Activated B cell treated with CpG ODN at 0.5 μM for 24 hours (primary cell): ENCODE measurements around the gene DNAAF5. TPM values are rescaled to one million over a fixed set of nuclear protein-coding genes. Genes with fewer than 3 reads are reported as not detected.

Source experiments
- ATAC-seq: fragments of 200-7000 bp; cut with Tn5 transposase; one replicate; pipeline ENCODE4 v1.10.0; 2021; ENCODE audit warnings: low read depth, mild to moderate bottlenecking, moderate library complexity
- CTCF ChIA-PET: fragments of 350-600 bp; sonication (Branson Sonifier 250); formaldehyde crosslinking; loops from one replicate; lab custom pipeline; 2021; ENCODE audit warnings: antibody characterized with exemption; lab: Charles Lee
- POLR2A ChIA-PET: fragments of 350-600 bp; sonication (Branson Sonifier 250); formaldehyde crosslinking; loops from one replicate; lab custom pipeline; 2021; ENCODE audit warnings: antibody characterized with exemption; lab: Charles Lee
- DNase-seq: peaks from one replicate; pipeline ENCODE4 v3.0.0; 2022
- H3K27ac Mint-ChIP-seq: one replicate; pipeline ENCODE4 v1.8.0; 2020; ENCODE audit warnings: mixed read lengths
- H3K27me3 Mint-ChIP-seq: one replicate; pipeline ENCODE4 v1.8.0; 2021; ENCODE audit warnings: mixed read lengths
- H3K36me3 Mint-ChIP-seq: one replicate; pipeline ENCODE4 v1.8.0; 2021; ENCODE audit warnings: low read depth, mixed read lengths
- H3K4me1 Mint-ChIP-seq: one replicate; pipeline ENCODE4 v1.8.0; 2021; ENCODE audit warnings: mixed read lengths
- H3K4me3 Mint-ChIP-seq: one replicate; pipeline ENCODE4 v1.8.0; 2020; ENCODE audit warnings: mild to moderate bottlenecking, mixed read lengths
- H3K9me3 Mint-ChIP-seq: one replicate; pipeline ENCODE4 v1.8.0; 2020; ENCODE audit warnings: mixed read lengths
- CTCF ChIP-seq: fragments of 200-600 bp; IDR thresholded peaks from one replicate; pipeline ENCODE4 v1.8.0; 2022; ENCODE audit warnings: antibody characterized with exemption, mild to moderate bottlenecking
- intact Hi-C: fragments of 100-400 bp; cut with micrococcal nuclease; formaldehyde crosslinking; loops from one replicate; pipeline ENCODE4 v1.15.1; 2024
- total RNA-seq: library from RNA; stranded (reverse); gene quantifications from 2 replicates; pipeline ENCODE4 v1.2.3, GENCODE V29; 2022

Gene DNAAF5
- total RNA-seq, 1 donor from 2014 or later = 23.5 TPM

- no peak for ATAC-seq
- no peak for DNase-seq
- Mint-ChIP-seq H3K27me3 (no peaks in the 10 kb centered on the region), H3K4me3 (no peak overlapping the region), H3K27ac (no peak overlapping the region), H3K4me1 (peaks cover 13% of the 10 kb centered on the region), H3K36me3 (peaks cover 9% of the 10 kb centered on the region), H3K9me3 (peaks cover 5% of the 10 kb centered on the region)
- intact Hi-C loops = no loop called here
- ChIA-PET POLR2A (interaction anchor here (0.7 kb wide), 1 partner anchor 10 kb away, joined by 4 read pairs; no protein-coding TSS in a partner anchor), CTCF (no interaction called here)
- TF ChIP-seq CTCF = no peak
These were observed 4.8 kb upstream of the DNAAF5 start for GRCh38 chr7:721619-722248.

GRCh38 chr7:723541-723940 is 3.0 kb upstream of the DNAAF5 start:
- Mint-ChIP-seq H3K27me3 (no peaks in the 10 kb centered on the region), H3K27ac (no peak overlapping the region), H3K9me3 (peaks cover 5% of the 10 kb centered on the region), H3K4me3 (no peak overlapping the region), H3K4me1 (peaks cover 21% of the 10 kb centered on the region), H3K36me3 (peaks cover 9% of the 10 kb centered on the region)
- ChIA-PET POLR2A (no interaction called here), CTCF (no interaction called here)
- no peak for DNase-seq
- TF ChIP-seq CTCF = no peak
- ATAC-seq = no peak
- intact Hi-C loops = no loop called here

- ATAC-seq (no peak), DNase-seq (no peak)
- Mint-ChIP-seq H3K27ac (no peak overlapping the region), H3K4me1 (peaks cover 22% of the 10 kb centered on the region), H3K4me3 (no peak overlapping the region), H3K27me3 (no peaks in the 10 kb centered on the region), H3K9me3 (peaks cover 5% of the 10 kb centered on the region), H3K36me3 (peaks cover 9% of the 10 kb centered on the region)
- ChIA-PET CTCF (no interaction called here), POLR2A (no interaction called here)
- intact Hi-C loops = no loop called here
- TF ChIP-seq CTCF = no peak
These were observed 2.2 kb upstream of the DNAAF5 start for GRCh38 chr7:724298-724697.

GRCh38 chr7:725223-726005 is 1.1 kb upstream of the DNAAF5 start:
- Mint-ChIP-seq H3K4me3 (peak overlapping the region; percentile 83), H3K36me3 (peaks cover 18% of the 10 kb centered on the region), H3K27me3 (no peaks in the 10 kb centered on the region), H3K9me3 (peaks cover 5% of the 10 kb centered on the region), H3K4me1 (peaks cover 22% of the 10 kb centered on the region), H3K27ac (peak overlapping the region; percentile 30)
- ChIA-PET CTCF (no interaction called here), POLR2A (no interaction called here)
- DNase-seq = no peak
- no peak for ATAC-seq
- intact Hi-C loops = loop anchor here (1.0 to 5.0 kb wide), 6 partner anchors 87 to 403 kb away; partner anchors contain the start of gene GET4
- TF ChIP-seq CTCF = no peak

- CTCF ChIA-PET = no interaction called here
- DNase-seq (no peak), ATAC-seq (peak; percentile 32)
- no peaks in the 10 kb centered on the region for H3K27me3 Mint-ChIP-seq
- H3K4me1 Mint-ChIP-seq = peaks cover 22% of the 10 kb centered on the region
- no peak overlapping the region for H3K4me3 Mint-ChIP-seq
- intact Hi-C loops = loop anchor here (1.0 to 5.0 kb wide), 6 partner anchors 86 to 404 kb away; partner anchors contain the start of gene GET4
- no peak for TF ChIP-seq CTCF
- POLR2A ChIA-PET = interaction anchor here (0.6 to 2.0 kb wide), 3 partner anchors 23 to 125 kb away, joined by 4 to 6 read pairs (median 5); no protein-coding TSS in a partner anchor
- H3K36me3 Mint-ChIP-seq = peaks cover 27% of the 10 kb centered on the region
- peaks cover 1% of the 10 kb centered on the region for H3K9me3 Mint-ChIP-seq
- no peak overlapping the region for H3K27ac Mint-ChIP-seq
These were observed 280 bp downstream of the DNAAF5 start for GRCh38 chr7:726854-727103.
